ENCODE data around the gene CCL2. TPM values are rescaled to one million over a fixed set of nuclear protein-coding genes. Genes with fewer than 3 reads are reported as not detected.

CCL2 gene
- total RNA-seq, 1 donor from 2014 or later = 7.0 TPM

- H3K4me3 ChIP-seq = no peak overlapping the region
- TF ChIP-seq CTCF (IDR thresholded peaks at IDR 0.05) (no peak), EZH2 (IDR thresholded peaks at IDR 0.05) (no peak), EZH2phosphoT487 (IDR thresholded peaks at IDR 0.05) (no peak)
- H3K9me3 Mint-ChIP-seq = peaks cover 15% of the 10 kb centered on the region
These were observed 24.7 kb upstream of the CCL2 start for GRCh38 chr17:34230342-34230741.

GRCh38 chr17:34234616-34235015, 20.5 kb upstream of the CCL2 start:
- H4K20me1 ChIP-seq (ENCODE audit: low read depth) = no peaks in the 10 kb centered on the region
- no peaks in the 10 kb centered on the region for H3K36me3 ChIP-seq
- no peaks in the 10 kb centered on the region for H3K4me1 ChIP-seq
- DNase-seq (ENCODE audit: low spot score) = no peak
- H2AFZ ChIP-seq (replicated peaks) = no peak overlapping the region
- H3K79me2 ChIP-seq (ENCODE audit: low read depth) = no peaks in the 10 kb centered on the region
- no peak overlapping the region for H3K4me2 ChIP-seq
- Mint-ChIP-seq H3K27ac (no peak overlapping the region), H3K9me3 (peaks cover 12% of the 10 kb centered on the region), H3K27me3 (ENCODE audit: insufficient read depth, low read depth) (peaks cover 8% of the 10 kb centered on the region), H3K4me1 (peaks cover 25% of the 10 kb centered on the region), H3K36me3 (no peaks in the 10 kb centered on the region), H3K4me3 (no peak overlapping the region)
- H3K27ac ChIP-seq = no peak overlapping the region
- no peak overlapping the region for H3K9ac ChIP-seq
- TF ChIP-seq EZH2 (IDR thresholded peaks at IDR 0.05) (no peak), EZH2phosphoT487 (IDR thresholded peaks at IDR 0.05) (no peak), CTCF (IDR thresholded peaks at IDR 0.05) (no peak)
- H3K27me3 ChIP-seq = no peaks in the 10 kb centered on the region
- H3K4me3 ChIP-seq = no peak overlapping the region
- no peaks in the 10 kb centered on the region for H3F3A ChIP-seq (ENCODE audit: low read depth)
- H3K9me3 ChIP-seq (ENCODE audit: low read depth) = peaks cover 4% of the 10 kb centered on the region

More at GRCh38 chr17:34230342-34230741, 24.7 kb upstream of the CCL2 start:
- H3K9ac ChIP-seq = no peak overlapping the region
- no peaks in the 10 kb centered on the region for H3K79me2 ChIP-seq (ENCODE audit: low read depth)
- no peaks in the 10 kb centered on the region for H3K4me1 ChIP-seq
- H3K36me3 Mint-ChIP-seq = no peaks in the 10 kb centered on the region
- H3K27me3 Mint-ChIP-seq (ENCODE audit: insufficient read depth, low read depth) = peaks cover 7% of the 10 kb centered on the region
- H3K36me3 ChIP-seq = no peaks in the 10 kb centered on the region
- no peak for DNase-seq (ENCODE audit: low spot score)
- no peak overlapping the region for H3K4me3 Mint-ChIP-seq
- H3K27me3 ChIP-seq = no peaks in the 10 kb centered on the region
- H3K9me3 ChIP-seq (ENCODE audit: low read depth) = peaks cover 4% of the 10 kb centered on the region
- H4K20me1 ChIP-seq (ENCODE audit: low read depth) = no peaks in the 10 kb centered on the region
- no peak overlapping the region for H2AFZ ChIP-seq (replicated peaks)
- H3K27ac Mint-ChIP-seq = no peak overlapping the region
- H3K4me2 ChIP-seq = no peak overlapping the region
- no peaks in the 10 kb centered on the region for H3F3A ChIP-seq (ENCODE audit: low read depth)
- H3K4me1 Mint-ChIP-seq = peaks cover 9% of the 10 kb centered on the region
- no peak overlapping the region for H3K27ac ChIP-seq

DNA sequence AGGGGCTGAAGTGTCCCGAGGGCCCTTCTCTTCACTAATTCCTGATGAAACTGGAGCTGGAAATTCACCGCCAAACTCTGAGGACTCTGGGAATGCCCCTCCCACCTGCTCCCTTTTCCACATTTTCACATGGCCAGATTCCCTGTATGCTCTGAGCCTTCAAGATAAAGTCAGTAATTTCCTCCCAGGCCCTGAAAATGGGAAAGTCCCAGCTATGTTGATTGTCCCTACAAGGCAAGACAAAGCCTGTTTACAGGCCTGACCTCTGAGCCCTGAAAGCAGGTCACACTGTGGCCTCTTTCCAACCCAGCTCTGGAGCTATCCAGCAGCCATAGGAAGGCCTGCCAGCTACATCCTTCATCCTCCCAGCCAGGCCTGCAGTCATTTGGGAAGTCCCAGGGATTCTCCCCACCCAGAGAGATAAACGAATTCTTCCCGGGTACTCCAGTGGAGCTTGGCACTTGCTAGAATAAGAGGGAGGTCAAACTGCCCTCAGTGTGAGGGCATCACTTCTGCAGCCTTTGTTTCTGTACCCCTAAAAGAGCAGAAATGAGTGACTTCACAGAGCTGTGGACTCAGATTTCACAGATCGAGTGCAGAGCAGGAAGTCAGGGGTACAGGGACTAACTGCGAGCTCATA, 19.6 kb upstream of the CCL2 start:
- Mint-ChIP-seq H3K27me3 (ENCODE audit: insufficient read depth, low read depth) (peaks cover 6% of the 10 kb centered on the region), H3K27ac (no peak overlapping the region), H3K4me1 (peaks cover 25% of the 10 kb centered on the region), H3K9me3 (peaks cover 8% of the 10 kb centered on the region), H3K36me3 (no peaks in the 10 kb centered on the region), H3K4me3 (no peak overlapping the region)
- H2AFZ ChIP-seq (replicated peaks) = no peak overlapping the region
- H3K4me2 ChIP-seq = no peak overlapping the region
- H3K27ac ChIP-seq = no peak overlapping the region
- no peaks in the 10 kb centered on the region for H3K79me2 ChIP-seq (ENCODE audit: low read depth)
- no peak overlapping the region for H3K9ac ChIP-seq
- no peaks in the 10 kb centered on the region for H3K36me3 ChIP-seq
- no peak overlapping the region for H3K4me3 ChIP-seq
- no peaks in the 10 kb centered on the region for H3K27me3 ChIP-seq
- H3F3A ChIP-seq (ENCODE audit: low read depth) = no peaks in the 10 kb centered on the region
- no peaks in the 10 kb centered on the region for H3K4me1 ChIP-seq
- no peaks in the 10 kb centered on the region for H4K20me1 ChIP-seq (ENCODE audit: low read depth)
- peaks cover 2% of the 10 kb centered on the region for H3K9me3 ChIP-seq (ENCODE audit: low read depth)
- DNase-seq (ENCODE audit: low spot score) = peak; percentile 40
- TF ChIP-seq CTCF (IDR thresholded peaks at IDR 0.05) (no peak), EZH2phosphoT487 (IDR thresholded peaks at IDR 0.05) (no peak), EZH2 (IDR thresholded peaks at IDR 0.05) (no peak)

Measured in neural progenitor cell (in vitro differentiated cells).